Vagina (tissue), 2 donors: ENCODE results near the gene MCEE.
"Not testable (repeated sequence)": the region's sequence is repeated elsewhere in the genome, so short reads cannot be mapped to it uniquely, and the experiment has no call there.

ENCODE experiments used
- CTCF ChIP-seq, 3 experiments: fragments of 450-650 bp in 2 of 3; fragments of 200-600 bp in 1 of 3; sonication (generic) in 1 of 3; IDR thresholded peaks; one replicate each; pipeline ENCODE4 v1.5.1; 2017 to 2019; ENCODE audit warnings: antibody characterized with exemption in 3 of 3, mild to moderate bottlenecking in 2 of 3, moderate library complexity in 2 of 3
- POLR2A ChIP-seq, 2 donors: fragments of 450-650 bp; IDR thresholded peaks; one replicate each; pipeline ENCODE4 v1.6.1; 2017; ENCODE audit warnings: antibody characterized with exemption in 2 of 2, mild to moderate bottlenecking in 2 of 2, moderate library complexity in 2 of 2

- TF ChIP-seq CTCF, POLR2A (IDR thresholded peaks at IDR 0.05): not testable (repeated sequence)
Measured at GRCh38 chr2:71092491-71093260, 37.4 kb downstream of the MCEE start.
